HG03520 (cell line): ENCODE data around the gene CRIP2.

Source experiments
- ATAC-seq: cut with Tn5 transposase; IDR thresholded peaks from one replicate; pipeline ENCODE4 v1.9.1; 2021; ENCODE audit warnings: mild to moderate bottlenecking, moderate library complexity; ENCODE audit not compliant: unreplicated experiment

CRIP2 gene

GRCh38 chr14:105526776-105527380 lies 52.3 kb downstream of the CRIP2 start:
- no peak for ATAC-seq

GRCh38 chr14:105527381-105527825 lies 52.8 kb downstream of the CRIP2 start:
- no peak for ATAC-seq

DNA sequence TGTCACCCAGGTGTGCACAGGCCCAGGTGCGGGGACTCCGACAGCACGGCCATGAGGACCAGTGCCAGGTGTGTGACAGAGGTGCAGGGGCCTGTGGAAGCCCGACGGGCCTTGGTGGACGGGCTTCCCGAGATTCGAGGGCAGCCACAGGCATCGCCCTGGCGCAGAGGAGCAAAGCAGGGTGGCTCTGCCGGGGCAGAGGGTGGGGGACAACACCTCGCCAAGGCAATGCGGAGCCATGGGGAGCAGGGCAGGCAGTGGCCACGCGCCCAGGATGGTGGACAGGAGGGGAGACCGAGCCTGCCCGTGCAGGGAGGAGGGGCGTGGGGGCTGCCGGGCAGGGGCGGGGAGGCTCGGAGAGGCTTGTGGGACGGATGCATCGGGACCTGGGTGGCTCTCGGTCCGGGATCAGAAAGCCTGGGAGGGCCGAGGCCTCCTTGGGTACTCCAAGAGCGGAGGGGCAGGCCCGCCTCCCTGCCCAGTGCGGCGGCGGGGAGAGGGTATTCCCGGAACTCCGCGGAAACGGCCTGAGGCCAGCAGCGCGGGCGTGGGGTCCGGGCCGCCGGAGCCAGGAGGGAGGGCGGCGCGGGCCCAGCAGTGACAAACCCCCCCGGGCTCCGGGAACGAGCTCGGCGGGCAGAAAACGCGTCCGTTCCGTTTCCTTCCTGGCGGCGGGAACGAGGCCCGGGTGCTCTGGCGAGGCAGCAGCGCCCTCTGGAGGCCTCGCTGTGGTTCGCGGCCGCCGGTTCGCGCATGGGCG lies 53.4 kb downstream of the CRIP2 start:
- no peak for ATAC-seq

DNA sequence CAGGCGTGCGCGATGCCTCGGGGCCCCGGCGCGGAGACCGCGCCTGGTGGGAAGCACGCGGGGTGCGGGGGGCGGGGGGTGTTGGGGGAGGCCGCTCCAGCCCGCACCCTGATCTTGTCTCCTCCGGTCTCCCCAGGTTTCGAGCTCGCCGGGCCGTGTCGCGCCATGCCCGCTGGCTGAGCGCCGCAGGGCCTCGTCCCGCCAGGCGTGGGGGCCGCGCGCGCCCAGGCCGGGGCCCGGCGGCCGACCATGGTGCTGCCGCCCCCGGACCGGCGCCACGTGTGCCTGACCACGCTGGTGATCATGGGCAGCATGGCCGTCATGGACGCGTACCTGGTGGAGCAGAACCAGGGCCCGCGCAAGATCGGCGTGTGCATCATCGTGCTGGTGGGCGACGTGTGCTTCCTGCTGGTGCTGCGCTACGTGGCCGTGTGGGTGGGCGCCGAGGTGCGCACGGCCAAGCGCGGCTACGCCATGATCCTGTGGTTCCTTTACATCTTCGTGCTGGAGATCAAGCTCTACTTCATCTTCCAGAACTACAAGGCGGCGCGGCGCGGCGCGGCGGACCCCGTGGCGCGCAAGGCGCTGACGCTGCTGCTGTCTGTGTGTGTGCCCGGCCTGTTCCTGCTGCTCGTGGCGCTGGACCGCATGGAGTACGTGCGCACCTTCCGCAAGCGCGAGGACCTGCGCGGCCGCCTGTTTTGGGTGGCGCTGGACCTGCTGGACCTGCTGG lies 54.1 kb downstream of the CRIP2 start:
- ATAC-seq, result no peak

DNA sequence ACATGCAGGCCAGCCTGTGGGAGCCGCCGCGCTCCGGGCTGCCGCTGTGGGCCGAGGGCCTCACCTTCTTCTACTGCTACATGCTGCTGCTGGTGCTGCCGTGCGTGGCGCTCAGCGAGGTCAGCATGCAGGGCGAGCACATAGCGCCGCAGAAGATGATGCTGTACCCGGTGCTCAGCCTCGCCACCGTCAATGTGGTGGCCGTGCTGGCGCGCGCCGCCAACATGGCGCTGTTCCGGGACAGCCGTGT lies 54.6 kb downstream of the CRIP2 start:
- ATAC-seq, result no peak
